Smooth muscle cell (in vitro differentiated cells): ENCODE measurements around the gene STARD9. TPM values are rescaled to one million over a fixed set of nuclear protein-coding genes. Genes with fewer than 3 reads are reported as not detected.

ENCODE experiments used
- DNase-seq: peaks from one replicate; lab custom pipeline; 2025; ENCODE audit not compliant: unreplicated experiment; lab: John Stamatoyannopoulos, UW
- H2AFZ ChIP-seq: fragments of 200-600 bp; sonication (generic); 2 replicates; pipeline ENCODE4 v1.6.0; 2016; ENCODE audit warnings: antibody characterized with exemption, low read depth, mild to moderate bottlenecking
- H3F3A ChIP-seq: fragments of 200-600 bp; sonication (generic); 2 replicates; pipeline ENCODE4 v1.6.0; 2017; ENCODE audit warnings: antibody characterized with exemption, low read depth
- H3K27ac ChIP-seq: fragments of 200-600 bp; sonication (generic); 2 replicates; pipeline ENCODE4 v1.5.1; 2016; ENCODE audit warnings: low read depth, mild to moderate bottlenecking
- H3K27me3 ChIP-seq: fragments of 200-600 bp; sonication (generic); 2 replicates; pipeline ENCODE4 v1.6.1; 2016; ENCODE audit warnings: low read depth, mild to moderate bottlenecking
- H3K36me3 ChIP-seq: fragments of 200-600 bp; sonication (generic); 2 replicates; pipeline ENCODE4 v1.5.1; 2016; ENCODE audit warnings: low read depth
- H3K4me1 ChIP-seq: fragments of 200-600 bp; sonication (generic); 2 replicates; pipeline ENCODE4 v1.5.1; 2016; ENCODE audit warnings: low read depth
- H3K4me2 ChIP-seq: fragments of 200-600 bp; sonication (generic); 2 replicates; pipeline ENCODE4 v1.6.0; 2016; ENCODE audit warnings: mild to moderate bottlenecking
- H3K4me3 ChIP-seq: fragments of 200-600 bp; sonication (generic); 2 replicates; pipeline ENCODE4 v1.5.1; 2016; ENCODE audit warnings: mild to moderate bottlenecking
- H3K79me2 ChIP-seq: fragments of 200-600 bp; sonication (generic); 2 replicates; pipeline ENCODE4 v1.6.0; 2016; ENCODE audit warnings: low read depth, mild to moderate bottlenecking
- H3K9ac ChIP-seq: fragments of 200-600 bp; sonication (generic); 2 replicates; pipeline ENCODE4 v1.6.0; 2016; ENCODE audit warnings: low read depth
- H3K9me3 ChIP-seq: fragments of 200-600 bp; sonication (generic); replicated peaks from 2 replicates; pipeline ENCODE4 v1.5.1; 2016; ENCODE audit warnings: low read depth
- H4K20me1 ChIP-seq: fragments of 200-600 bp; sonication (generic); 2 replicates; pipeline ENCODE4 v1.6.0; 2016; ENCODE audit warnings: low read depth
- CTCF ChIP-seq: fragments of 200-600 bp; sonication (generic); IDR thresholded peaks from 2 replicates; pipeline ENCODE4 v1.5.1; 2017; ENCODE audit warnings: borderline replicate concordance, mild to moderate bottlenecking, antibody characterized with exemption; ENCODE audit not compliant: insufficient read depth, poor library complexity, severe bottlenecking
- WGBS: methylation state at CpG from one replicate; pipeline ENCODE4 v1.1.7; 2016; ENCODE audit warnings: low lambda C conversion rate; 5-methylcytosine and 5-hydroxymethylcytosine counted together
- polyA plus RNA-seq: library from polyadenylated mRNA; unstranded; fragments of >200 nt; fragmentation: Nextera tagmentation; extraction: Ambion mirVana; gene quantifications from 2 replicates; pipeline ENCODE4 v1.2.1, GENCODE V29; 2016
- total RNA-seq: library from RNA; depleted of rRNA; stranded (reverse); fragments of >200 nt; gene quantifications from 2 replicates; pipeline ENCODE4 v1.2.3, GENCODE V29; 2014

The STARD9 gene
- total and polyA plus RNA-seq, 2 experiments from 2014 or later, result 1.6 to 6.3 TPM

GRCh38 chr15:42584031-42584765, 8.8 kb downstream of the STARD9 start:
- TF ChIP-seq CTCF, result no peak
- H3K4me3 ChIP-seq, result no peak overlapping the region
- peaks cover 14% of the 10 kb centered on the region for H3F3A ChIP-seq
- H3K9ac ChIP-seq, result no peak overlapping the region
- WGBS, result 64% methylated on average over 4 of the region's 4 CpGs
- H3K4me2 ChIP-seq, result no peak overlapping the region
- H3K79me2 ChIP-seq, result no peaks in the 10 kb centered on the region
- H3K27ac ChIP-seq, result no peak overlapping the region
- no peak overlapping the region for H2AFZ ChIP-seq
- no peak for DNase-seq
- no peaks in the 10 kb centered on the region for H3K27me3 ChIP-seq
- H3K36me3 ChIP-seq, result no peaks in the 10 kb centered on the region
- peaks cover 28% of the 10 kb centered on the region for H3K4me1 ChIP-seq
- H4K20me1 ChIP-seq, result peaks cover 3% of the 10 kb centered on the region
- no peaks in the 10 kb centered on the region for H3K9me3 ChIP-seq

- Histone ChIP-seq H3K27me3 (no peaks in the 10 kb centered on the region), H3K9ac (no peak overlapping the region)
- no peak for TF ChIP-seq CTCF
Observed at GRCh38 chr15:42590619-42591237, 15.3 kb downstream of the STARD9 start.

GRCh38 chr15:42591238-42591934, 16.0 kb downstream of the STARD9 start:
- Histone ChIP-seq H3K27ac (no peak overlapping the region), H3K9me3 (no peaks in the 10 kb centered on the region), H2AFZ (no peak overlapping the region), H3K27me3 (no peaks in the 10 kb centered on the region), H3K36me3 (no peaks in the 10 kb centered on the region), H3K4me2 (no peak overlapping the region), H3F3A (peaks cover 7% of the 10 kb centered on the region), H3K4me3 (no peak overlapping the region), H4K20me1 (no peaks in the 10 kb centered on the region), H3K4me1 (peaks cover 8% of the 10 kb centered on the region), H3K9ac (no peak overlapping the region), H3K79me2 (no peaks in the 10 kb centered on the region)
- no peak for TF ChIP-seq CTCF
- 81% methylated on average over 10 of the region's 10 CpGs for WGBS
- no peak for DNase-seq

More at GRCh38 chr15:42590619-42591237, 15.3 kb downstream of the STARD9 start:
- H3K4me1 ChIP-seq, result peaks cover 1% of the 10 kb centered on the region
- H3K36me3 ChIP-seq, result no peaks in the 10 kb centered on the region
- no peak overlapping the region for H2AFZ ChIP-seq
- no peaks in the 10 kb centered on the region for H3K9me3 ChIP-seq
- H3K79me2 ChIP-seq, result no peaks in the 10 kb centered on the region
- WGBS, result 91% methylated on average over 5 of the region's 5 CpGs
- no peaks in the 10 kb centered on the region for H4K20me1 ChIP-seq
- no peak overlapping the region for H3K4me2 ChIP-seq
- H3F3A ChIP-seq, result peaks cover 3% of the 10 kb centered on the region
- no peak overlapping the region for H3K4me3 ChIP-seq
- DNase-seq, result no peak
- no peak overlapping the region for H3K27ac ChIP-seq
